Nephron progenitor cell (in vitro differentiated cells): Measurements from ENCODE around the gene FAF2.

Experiments used
- DNase-seq: peaks from one replicate; pipeline ENCODE4 v3.0.0; 2021
- H3K27ac Mint-ChIP-seq: 2 replicates; pipeline ENCODE4 v1.8.0; 2021; ENCODE audit warnings: mild to moderate bottlenecking, moderate library complexity, mixed read lengths
- H3K27me3 Mint-ChIP-seq: 2 replicates; pipeline ENCODE4 v1.8.0; 2021; ENCODE audit warnings: mild to moderate bottlenecking, low read depth, mixed read lengths; ENCODE audit not compliant: poor library complexity
- H3K36me3 Mint-ChIP-seq: 2 replicates; pipeline ENCODE4 v1.8.0; 2021; ENCODE audit warnings: low read depth, mixed read lengths
- H3K4me1 Mint-ChIP-seq: 2 replicates; pipeline ENCODE4 v1.8.0; 2021; ENCODE audit warnings: mixed read lengths
- H3K4me3 Mint-ChIP-seq: 2 replicates; pipeline ENCODE4 v1.8.0; 2021; ENCODE audit warnings: mild to moderate bottlenecking, moderate library complexity, mixed read lengths
- H3K9me3 Mint-ChIP-seq: 2 replicates; pipeline ENCODE4 v1.8.0; 2021; ENCODE audit warnings: mild to moderate bottlenecking, moderate library complexity, mixed read lengths
- TF ChIP-seq, protein P1 (sequence below): fragments of 200-600 bp; sonication (generic); IDR thresholded peaks from 2 replicates; pipeline ENCODE4 v1.5.0; 2021; ENCODE audit warnings: antibody characterized with exemption

The FAF2 gene

DNA sequence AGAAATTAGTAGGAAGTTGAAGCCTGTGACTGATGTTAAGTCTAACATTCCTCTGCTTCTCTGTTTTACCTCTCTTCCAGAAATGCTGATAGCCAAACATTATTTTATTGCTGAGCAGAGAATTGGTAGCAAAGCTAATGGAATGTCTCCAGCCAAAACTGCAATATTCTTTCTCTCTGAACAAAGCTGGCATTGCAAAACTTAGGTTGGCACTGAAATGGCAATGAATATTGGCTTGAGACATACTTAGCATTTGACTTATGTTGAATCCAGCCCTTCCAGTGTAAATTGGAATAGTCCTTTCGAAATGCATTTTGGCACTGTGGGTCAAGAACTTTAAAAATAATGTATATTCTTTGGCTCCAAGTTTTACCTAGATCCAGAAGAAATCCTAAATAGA lies 21.1 kb downstream of the FAF2 start:
- Mint-ChIP-seq H3K27ac (no peak overlapping the region), H3K4me1 (peaks cover 14% of the 10 kb centered on the region), H3K9me3 (peaks cover 18% of the 10 kb centered on the region), H3K4me3 (no peak overlapping the region), H3K36me3 (peaks cover 61% of the 10 kb centered on the region), H3K27me3 (peaks cover 3% of the 10 kb centered on the region)
- TF ChIP-seq, protein P1, sequence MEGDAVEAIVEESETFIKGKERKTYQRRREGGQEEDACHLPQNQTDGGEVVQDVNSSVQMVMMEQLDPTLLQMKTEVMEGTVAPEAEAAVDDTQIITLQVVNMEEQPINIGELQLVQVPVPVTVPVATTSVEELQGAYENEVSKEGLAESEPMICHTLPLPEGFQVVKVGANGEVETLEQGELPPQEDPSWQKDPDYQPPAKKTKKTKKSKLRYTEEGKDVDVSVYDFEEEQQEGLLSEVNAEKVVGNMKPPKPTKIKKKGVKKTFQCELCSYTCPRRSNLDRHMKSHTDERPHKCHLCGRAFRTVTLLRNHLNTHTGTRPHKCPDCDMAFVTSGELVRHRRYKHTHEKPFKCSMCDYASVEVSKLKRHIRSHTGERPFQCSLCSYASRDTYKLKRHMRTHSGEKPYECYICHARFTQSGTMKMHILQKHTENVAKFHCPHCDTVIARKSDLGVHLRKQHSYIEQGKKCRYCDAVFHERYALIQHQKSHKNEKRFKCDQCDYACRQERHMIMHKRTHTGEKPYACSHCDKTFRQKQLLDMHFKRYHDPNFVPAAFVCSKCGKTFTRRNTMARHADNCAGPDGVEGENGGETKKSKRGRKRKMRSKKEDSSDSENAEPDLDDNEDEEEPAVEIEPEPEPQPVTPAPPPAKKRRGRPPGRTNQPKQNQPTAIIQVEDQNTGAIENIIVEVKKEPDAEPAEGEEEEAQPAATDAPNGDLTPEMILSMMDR, result no peak
- DNase-seq, result no peak

DNA sequence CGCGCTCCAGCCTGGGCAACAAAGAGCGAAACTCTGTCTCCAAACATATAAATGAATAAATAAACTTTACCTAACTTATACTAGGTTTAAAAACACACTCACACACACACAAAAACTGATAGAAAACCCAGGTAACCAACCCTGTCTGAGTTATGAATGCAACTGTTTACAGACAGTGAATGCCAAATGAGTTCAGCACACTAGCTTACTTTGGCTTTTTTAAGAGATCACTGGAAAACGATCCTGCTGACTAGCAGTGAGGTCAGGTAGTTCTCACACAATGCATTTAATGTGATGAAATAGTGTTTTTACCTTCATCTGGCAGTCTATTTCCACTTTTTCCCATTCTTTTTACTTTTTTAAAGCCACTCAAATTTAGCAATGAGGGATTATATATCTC lies 22.4 kb downstream of the FAF2 start:
- H3K27me3 Mint-ChIP-seq, result peaks cover 2% of the 10 kb centered on the region
- H3K9me3 Mint-ChIP-seq, result peaks cover 22% of the 10 kb centered on the region
- peaks cover 73% of the 10 kb centered on the region for H3K36me3 Mint-ChIP-seq
- H3K4me1 Mint-ChIP-seq, result peaks cover 14% of the 10 kb centered on the region
- H3K27ac Mint-ChIP-seq, result no peak overlapping the region
- DNase-seq, result no peak
- TF ChIP-seq, protein P1, result no peak
- H3K4me3 Mint-ChIP-seq, result no peak overlapping the region

DNA sequence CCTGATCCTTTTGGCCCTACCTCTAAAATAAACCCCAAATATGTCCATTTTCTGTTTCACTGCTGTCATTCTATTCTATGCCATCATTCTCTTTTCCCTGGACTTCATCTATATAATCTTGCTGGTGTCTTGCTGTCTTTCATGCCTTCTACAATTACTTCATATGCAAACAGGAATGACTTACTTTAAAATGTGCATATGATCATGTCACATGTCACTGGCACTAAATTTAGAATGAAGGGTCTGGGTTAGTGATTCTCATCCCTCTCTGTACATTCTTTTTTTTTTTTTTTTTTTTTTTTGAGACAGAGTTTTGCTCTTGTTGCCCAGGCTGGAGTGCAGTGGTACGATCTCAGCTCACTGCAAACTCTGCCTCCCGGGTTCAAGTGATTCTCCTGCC lies 22.9 kb downstream of the FAF2 start:
- TF ChIP-seq, protein P1, result no peak

DNA sequence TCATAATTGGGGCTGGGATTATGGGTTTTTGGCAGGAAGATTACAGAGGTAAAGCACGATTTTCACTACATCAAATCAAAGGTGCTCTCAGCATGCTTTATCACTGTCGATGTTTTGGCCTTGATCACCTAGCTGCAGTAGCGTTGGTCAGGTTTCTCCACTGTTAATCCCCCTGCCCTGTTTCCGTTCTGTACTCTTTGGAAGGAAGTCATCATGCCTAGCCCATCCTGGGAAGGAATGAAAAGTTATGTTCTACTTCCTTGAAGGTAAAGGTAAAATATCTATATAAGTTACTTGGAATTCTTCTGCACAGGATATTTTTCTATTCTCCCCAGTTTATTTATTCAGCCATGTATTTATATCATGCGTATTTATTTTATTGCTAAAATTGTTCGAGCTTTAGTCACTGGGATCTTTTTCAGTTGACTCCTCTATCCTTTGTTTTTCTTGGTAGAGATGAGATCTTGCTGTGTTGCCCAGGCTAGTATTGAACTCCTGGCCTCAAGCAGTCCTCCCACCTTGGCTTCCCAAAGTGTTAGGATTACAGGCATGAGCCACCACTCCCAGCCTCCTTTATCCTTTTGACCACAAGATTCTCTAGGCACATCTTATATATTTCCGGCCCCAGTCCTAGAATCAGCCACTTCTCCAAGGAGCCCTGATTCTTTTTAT lies 25.3 kb downstream of the FAF2 start:
- Mint-ChIP-seq H3K9me3 (peaks cover 22% of the 10 kb centered on the region), H3K27ac (no peak overlapping the region), H3K4me1 (no peaks in the 10 kb centered on the region), H3K36me3 (peaks cover 74% of the 10 kb centered on the region), H3K4me3 (no peak overlapping the region), H3K27me3 (no peaks in the 10 kb centered on the region)
- no peak for DNase-seq
- TF ChIP-seq, protein P1, result no peak

More for the DNA sequence above, 22.9 kb downstream of the FAF2 start:
- H3K36me3 Mint-ChIP-seq, result peaks cover 76% of the 10 kb centered on the region
- H3K27ac Mint-ChIP-seq, result no peak overlapping the region
- no peak for DNase-seq
- peaks cover 9% of the 10 kb centered on the region for H3K4me1 Mint-ChIP-seq
- H3K4me3 Mint-ChIP-seq, result no peak overlapping the region
- peaks cover 22% of the 10 kb centered on the region for H3K9me3 Mint-ChIP-seq
- H3K27me3 Mint-ChIP-seq, result no peaks in the 10 kb centered on the region

DNA sequence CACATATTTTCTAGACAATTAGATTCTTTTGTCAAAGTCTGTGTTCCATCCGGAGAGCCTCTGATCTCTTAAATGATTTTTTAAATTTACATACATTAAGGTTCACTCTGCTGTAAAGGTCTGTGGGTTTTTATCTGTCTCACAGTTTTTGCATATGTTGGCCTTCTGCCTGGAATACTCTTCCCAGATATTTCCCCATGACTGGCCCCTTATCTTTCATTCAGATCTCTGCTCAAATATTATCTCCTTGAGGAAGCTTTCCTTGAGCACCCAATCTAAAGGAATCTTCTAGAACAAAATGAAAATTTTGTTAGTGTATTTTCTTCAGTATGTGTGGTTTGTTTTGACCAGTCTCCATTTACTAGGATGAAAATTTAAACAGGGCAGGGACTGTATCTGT lies 26.3 kb downstream of the FAF2 start:
- H3K4me1 Mint-ChIP-seq, result no peaks in the 10 kb centered on the region
- H3K9me3 Mint-ChIP-seq, result peaks cover 22% of the 10 kb centered on the region

More for the DNA sequence above, 26.3 kb downstream of the FAF2 start:
- H3K27me3 Mint-ChIP-seq, result no peaks in the 10 kb centered on the region
- H3K27ac Mint-ChIP-seq, result no peak overlapping the region
- DNase-seq, result no peak
- H3K36me3 Mint-ChIP-seq, result peaks cover 80% of the 10 kb centered on the region
- TF ChIP-seq, protein P1, result no peak
- H3K4me3 Mint-ChIP-seq, result no peak overlapping the region
